Endothelial cell of umbilical vein (primary cell): ENCODE results near the gene ERMAP. TPM values are rescaled to one million over a fixed set of nuclear protein-coding genes. Genes with fewer than 3 reads are reported as not detected.

Source experiments
- BruUV-seq: library from RNA; stranded (reverse); fragments of 400-500 nt; replicated peaks from 2 replicates; lab custom pipeline; 2021; lab: Mats Ljungman, UMichigan
- CTCF ChIA-PET: fragments of 300-600, 350-600 bp; sonication (Branson Sonifier 250); formaldehyde crosslinking; loops from one replicate; lab custom pipeline; 2021; ENCODE audit warnings: antibody characterized with exemption, inconsistent platforms; lab: Charles Lee
- POLR2A ChIA-PET: fragments of 300-600, 350-600 bp; sonication (Branson Sonifier 250); formaldehyde crosslinking; loops from one replicate; lab custom pipeline; 2021; ENCODE audit warnings: antibody characterized with exemption, inconsistent platforms; lab: Charles Lee
- DNase-seq: peaks from one replicate; pipeline ENCODE4 v3.0.0-alpha.2; 2011; ENCODE audit warnings: low read depth, low spot score
- FAIRE-seq: peaks from 2 replicates; lab custom pipeline; 2011; peaks lifted over from hg19 to GRCh38; lab: Jason Lieb, UNC
- H2AFZ ChIP-seq: 2 replicates; pipeline ENCODE4 v1.6.0; 2012; ENCODE audit warnings: low read depth, low read length, control low read depth, inconsistent platforms
- H3K27ac ChIP-seq: 2 replicates; pipeline ENCODE4 v1.5.1; 2011; ENCODE audit warnings: low read depth, mild to moderate bottlenecking, control low read depth, low read length, moderate library complexity; ENCODE audit not compliant: insufficient read depth
- H3K27me3 ChIP-seq, 2 experiments: 2 replicates each; pipeline versions ENCODE4 v1.6.0 to v1.6.1; 2011; ENCODE audit warnings: low read length in 2 of 2, mixed read lengths in 1 of 2; ENCODE audit not compliant: control insufficient read depth in 2 of 2, insufficient read depth in 2 of 2
- H3K36me3 ChIP-seq, 2 experiments: 2 replicates in 1 of 2; 3 replicates in 1 of 2; pipeline ENCODE4 v1.5.1; 2011; ENCODE audit warnings: low read length in 2 of 2, mild to moderate bottlenecking in 1 of 2, moderate library complexity in 1 of 2; ENCODE audit not compliant: control insufficient read depth in 2 of 2, insufficient read depth in 2 of 2; ENCODE audit errors: extremely low read depth in 1 of 2
- H3K4me1 ChIP-seq: 3 replicates; pipeline ENCODE4 v1.5.1; 2011; ENCODE audit warnings: mild to moderate bottlenecking, low read length; ENCODE audit not compliant: control insufficient read depth, insufficient read depth; ENCODE audit errors: extremely low read depth
- H3K4me2 ChIP-seq: 2 replicates; pipeline ENCODE4 v1.6.1; 2011; ENCODE audit warnings: low read length, control low read depth, mixed read lengths; ENCODE audit not compliant: insufficient read depth
- H3K4me3 ChIP-seq, 3 experiments: fragments of 200-600 bp in 1 of 3; sonication (generic), shearing (Covaris generic) in 1 of 3; replicated peaks in 1 of 3; 2 replicates each; pipeline ENCODE4 v1.5.1; 2011 to 2016; ENCODE audit warnings: control low read depth in 3 of 3, low read length in 3 of 3, mild to moderate bottlenecking in 2 of 3, inconsistent platforms in 1 of 3, low read depth in 1 of 3, moderate library complexity in 1 of 3; ENCODE audit not compliant: insufficient read depth in 1 of 3
- H3K79me2 ChIP-seq: 2 replicates; pipeline ENCODE4 v1.6.0; 2012; ENCODE audit warnings: low read length, inconsistent platforms; ENCODE audit not compliant: control insufficient read depth, insufficient read depth
- H3K9ac ChIP-seq: replicated peaks from 2 replicates; pipeline ENCODE3; 2011; ENCODE audit warnings: low read length, control low read depth; ENCODE audit not compliant: insufficient read depth; ENCODE audit errors: extremely low read depth
- H3K9me1 ChIP-seq: replicated peaks from 3 replicates; pipeline ENCODE4 v1.6.0; 2011; ENCODE audit warnings: mild to moderate bottlenecking, low read length; ENCODE audit not compliant: control insufficient read depth, insufficient read depth; ENCODE audit errors: extremely low read depth
- H3K9me3 ChIP-seq: replicated peaks from 2 replicates; pipeline ENCODE4 v1.5.1; 2012; ENCODE audit warnings: low read length, inconsistent platforms; ENCODE audit not compliant: control insufficient read depth, insufficient read depth
- H4K20me1 ChIP-seq: replicated peaks from 2 replicates; pipeline ENCODE3; 2011; ENCODE audit warnings: mild to moderate bottlenecking, low read length; ENCODE audit not compliant: control insufficient read depth, insufficient read depth; ENCODE audit errors: extremely low read depth
- CTCF ChIP-seq, 2 donors: IDR thresholded peaks; 1 replicate in 1 of 2; 2 replicates in 1 of 2; pipeline ENCODE4 v1.5.1; 2011; ENCODE audit warnings: low read length in 2 of 2, mild to moderate bottlenecking in 2 of 2, moderate library complexity in 2 of 2, control low read depth in 1 of 2, inconsistent platforms in 1 of 2, low read depth in 1 of 2; ENCODE audit not compliant: insufficient read depth in 1 of 2; ENCODE audit errors: extremely low read depth in 1 of 2
- EZH2 ChIP-seq: IDR thresholded peaks from 2 replicates; pipeline ENCODE4 v1.6.1; 2012; ENCODE audit warnings: borderline replicate concordance, low read depth, mild to moderate bottlenecking, moderate library complexity, low read length, inconsistent platforms; ENCODE audit not compliant: severe bottlenecking
- FOS ChIP-seq: IDR thresholded peaks from 2 replicates; pipeline ENCODE4 v1.6.1; 2011; ENCODE audit warnings: mild to moderate bottlenecking, low read length, moderate library complexity, borderline replicate concordance; ENCODE audit not compliant: insufficient read depth
- GATA2 ChIP-seq: IDR thresholded peaks from 2 replicates; pipeline ENCODE4 v1.7.0; 2011; ENCODE audit warnings: low read depth, mild to moderate bottlenecking, moderate library complexity, mixed read lengths, low read length; ENCODE audit not compliant: insufficient read length, insufficient read depth
- JUN ChIP-seq: IDR thresholded peaks from 2 replicates; pipeline ENCODE4 v1.6.1; 2011; ENCODE audit warnings: borderline replicate concordance, low read depth; ENCODE audit not compliant: insufficient read length, insufficient read depth
- MAX ChIP-seq: IDR thresholded peaks from 2 replicates; pipeline ENCODE4 v1.6.1; 2011; ENCODE audit not compliant: insufficient read depth, insufficient read length
- MYC ChIP-seq: IDR thresholded peaks from one replicate; pipeline ENCODE4 v1.6.1; 2011; ENCODE audit warnings: mild to moderate bottlenecking, low read depth, low read length
- POLR2A ChIP-seq: IDR thresholded peaks from 2 replicates; pipeline ENCODE4 v1.6.1; 2012; ENCODE audit warnings: low read depth, mild to moderate bottlenecking, control low read depth, low read length
- POLR2AphosphoS5 ChIP-seq: IDR thresholded peaks from 2 replicates; pipeline ENCODE4 v1.6.1; 2012; ENCODE audit warnings: low read depth, mild to moderate bottlenecking, control low read depth, low read length, moderate library complexity; ENCODE audit not compliant: insufficient read depth
- dilution Hi-C: fragments of 300-500 bp; cut with MboI; formaldehyde crosslinking; loops from one replicate; pipeline ENCODE4 v1.15.0; 2019; ENCODE audit warnings: low sequenced_read_pairs; ENCODE audit not compliant: extremely low pct_ligation_motif_present
- intact Hi-C: fragments of 100-400 bp; cut with micrococcal nuclease; formaldehyde crosslinking; loops from one replicate; pipeline ENCODE4 v1.10.0; 2022
- polyA plus RNA-seq, 4 experiments: library from polyadenylated mRNA; depleted of rRNA in 3 of 4; stranded (reverse) in 3 of 4; unstranded in 1 of 4; fragments of >200 nt; gene quantifications; 2 replicates each; pipeline versions ENCODE4 v1.2.1 to v1.2.3, GENCODE V29; 2011 to 2012; ENCODE audit warnings: missing spikeins in 1 of 4
- total RNA-seq: library from RNA; stranded (reverse); gene quantifications from 2 replicates; pipeline ENCODE4 v1.2.3, GENCODE V29; 2021

The ERMAP gene
- total and polyA plus RNA-seq, 2 donors (not counting 3 experiments of a cell fraction or from before 2014, with no cell fraction given), result 7.8 to 8.6 TPM

GRCh38 chr1:42824481-42825035 is 7.6 kb downstream of the ERMAP start:
- Histone ChIP-seq H3K79me2 (no peaks in the 10 kb centered on the region), H3K9ac (no peak overlapping the region), H3K27me3 (no peaks in the 10 kb centered on the region), H3K4me3 (no peak overlapping the region), H3K27ac (no peak overlapping the region), H3K36me3 (no peaks in the 10 kb centered on the region), H3K4me1 (no peaks in the 10 kb centered on the region), H4K20me1 (no peaks in the 10 kb centered on the region), H3K9me3 (no peaks in the 10 kb centered on the region), H2AFZ (no peak overlapping the region), H3K4me2 (no peak overlapping the region), H3K9me1 (peaks cover 2% of the 10 kb centered on the region)
- FAIRE-seq (no peak), DNase-seq (no peak)
- CTCF ChIA-PET, result interaction anchor here (0.9 to 2.0 kb wide), 4 partner anchors 11 to 58 kb away, joined by 4 to 6 read pairs (median 4); partner anchors contain the start of gene ZNF691
- dilution Hi-C loops, result no loop called here
- TF ChIP-seq GATA2 (no peak), POLR2A (no peak), POLR2AphosphoS5 (no peak), MAX (no peak), CTCF (IDR thresholded peaks at IDR 0.05; ENCODE audit: extremely low read depth in 1 of 2, insufficient read depth in 1 of 2, low read depth in 1 of 2, low read length in 2 of 2) (no peak), FOS (no peak), MYC (no peak), EZH2 (no peak), JUN (no peak)
- intact Hi-C loops, result no loop called here
- POLR2A ChIA-PET, result no interaction called here
- no TSS peak for BruUV-seq
